OCI-LY3 (cell line): ENCODE data around the gene DNAJC22.

ENCODE experiments used
- H2AFZ ChIP-seq: fragments of 200-600, 300-600 bp; shearing (Covaris generic); 2 replicates; pipeline ENCODE4 v1.6.0; 2014; ENCODE audit warnings: antibody characterized with exemption, low read depth, low read length
- H3K27ac ChIP-seq: fragments of 200-600, 300-600 bp; sonication (generic); 2 replicates; pipeline ENCODE4 v1.5.1; 2014; ENCODE audit warnings: mild to moderate bottlenecking, low read length, moderate library complexity, mixed read lengths
- H3K27me3 ChIP-seq: fragments of 200-600, 300-600 bp; sonication (generic); 2 replicates; pipeline ENCODE4 v1.6.1; 2014; ENCODE audit warnings: low read depth, low read length, mixed read lengths
- H3K36me3 ChIP-seq: fragments of 200-600, 300-600 bp; sonication (generic); replicated peaks from 2 replicates; pipeline ENCODE3; 2014; ENCODE audit warnings: low read depth, low read length, mixed read lengths
- H3K4me1 ChIP-seq: fragments of 300-600, 200-600 bp; sonication (generic); 2 replicates; pipeline ENCODE4 v1.6.1; 2014; ENCODE audit warnings: low read length, mixed read lengths
- H3K4me2 ChIP-seq: fragments of 200-600, 300-600 bp; sonication (generic); 2 replicates; pipeline ENCODE4 v1.6.1; 2014; ENCODE audit warnings: low read length, mixed read lengths
- H3K4me3 ChIP-seq: fragments of 300-600, 200-600 bp; sonication (generic); 2 replicates; pipeline ENCODE4 v1.5.1; 2014; ENCODE audit warnings: antibody characterized with exemption, mild to moderate bottlenecking, low read length, moderate library complexity
- H3K79me2 ChIP-seq: fragments of 300-600, 200-600 bp; shearing (Covaris generic); 2 replicates; pipeline ENCODE4 v1.6.1; 2014; ENCODE audit warnings: mild to moderate bottlenecking, low read length, mixed read lengths
- H3K9ac ChIP-seq: fragments of 300-600, 200-600 bp; shearing (Covaris generic); 2 replicates; pipeline ENCODE4 v1.6.0; 2014; ENCODE audit warnings: mild to moderate bottlenecking, low read length, moderate library complexity
- H3K9me3 ChIP-seq: fragments of 200-600, 300-600 bp; shearing (Covaris generic); 2 replicates; pipeline ENCODE4 v1.6.1; 2014; ENCODE audit warnings: low read length, mixed read lengths; ENCODE audit not compliant: insufficient read depth
- H4K20me1 ChIP-seq: fragments of 200-600, 300-600 bp; sonication (generic); 2 replicates; pipeline ENCODE4 v1.6.1; 2016; ENCODE audit warnings: low read length, mixed read lengths; ENCODE audit not compliant: insufficient read depth
- EZH2phosphoT487 ChIP-seq: fragments of 200-600 bp; shearing (Covaris generic); IDR thresholded peaks from 2 replicates; pipeline ENCODE4 v1.6.1; 2018; ENCODE audit warnings: antibody characterized with exemption, mixed run types, low read depth
- TF ChIP-seq, protein P1 (sequence below): fragments of 200-600, 300-600 bp; sonication (generic); IDR thresholded peaks from 2 replicates; pipeline ENCODE4 v1.5.1; 2014; ENCODE audit warnings: antibody characterized with exemption, low read length, low read depth

DNAJC22 gene

DNA sequence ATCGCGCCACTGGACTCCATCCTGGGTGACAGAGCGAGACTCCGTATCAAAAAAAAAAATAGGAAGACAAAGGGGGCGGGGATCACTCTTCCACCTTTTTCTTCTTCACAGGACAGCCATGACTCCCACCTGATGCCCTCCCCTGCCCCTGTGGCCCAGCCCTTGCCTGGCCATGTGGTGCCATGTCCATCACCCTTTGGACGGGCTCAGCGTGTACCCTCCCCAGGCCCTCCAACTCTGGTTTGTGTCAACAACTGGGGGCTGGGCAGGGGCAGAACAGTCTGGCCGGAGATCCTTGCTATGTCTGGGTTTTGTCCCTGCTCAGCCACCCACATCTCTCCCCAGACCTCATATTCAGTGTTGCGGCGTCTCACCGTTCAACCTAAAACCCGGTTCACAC lies 17.9 kb upstream of the DNAJC22 start:
- no peaks in the 10 kb centered on the region for H3K9me3 ChIP-seq
- H3K36me3 ChIP-seq, result peaks cover 35% of the 10 kb centered on the region
- H3K27ac ChIP-seq, result no peak overlapping the region
- H4K20me1 ChIP-seq, result no peaks in the 10 kb centered on the region
- no peaks in the 10 kb centered on the region for H3K27me3 ChIP-seq
- no peak overlapping the region for H3K4me2 ChIP-seq
- TF ChIP-seq EZH2phosphoT487, result no peak
- TF ChIP-seq, protein P1, sequence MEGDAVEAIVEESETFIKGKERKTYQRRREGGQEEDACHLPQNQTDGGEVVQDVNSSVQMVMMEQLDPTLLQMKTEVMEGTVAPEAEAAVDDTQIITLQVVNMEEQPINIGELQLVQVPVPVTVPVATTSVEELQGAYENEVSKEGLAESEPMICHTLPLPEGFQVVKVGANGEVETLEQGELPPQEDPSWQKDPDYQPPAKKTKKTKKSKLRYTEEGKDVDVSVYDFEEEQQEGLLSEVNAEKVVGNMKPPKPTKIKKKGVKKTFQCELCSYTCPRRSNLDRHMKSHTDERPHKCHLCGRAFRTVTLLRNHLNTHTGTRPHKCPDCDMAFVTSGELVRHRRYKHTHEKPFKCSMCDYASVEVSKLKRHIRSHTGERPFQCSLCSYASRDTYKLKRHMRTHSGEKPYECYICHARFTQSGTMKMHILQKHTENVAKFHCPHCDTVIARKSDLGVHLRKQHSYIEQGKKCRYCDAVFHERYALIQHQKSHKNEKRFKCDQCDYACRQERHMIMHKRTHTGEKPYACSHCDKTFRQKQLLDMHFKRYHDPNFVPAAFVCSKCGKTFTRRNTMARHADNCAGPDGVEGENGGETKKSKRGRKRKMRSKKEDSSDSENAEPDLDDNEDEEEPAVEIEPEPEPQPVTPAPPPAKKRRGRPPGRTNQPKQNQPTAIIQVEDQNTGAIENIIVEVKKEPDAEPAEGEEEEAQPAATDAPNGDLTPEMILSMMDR, result no peak
- peaks cover 3% of the 10 kb centered on the region for H3K79me2 ChIP-seq
- H2AFZ ChIP-seq, result no peak overlapping the region
- no peak overlapping the region for H3K4me3 ChIP-seq
- H3K9ac ChIP-seq, result no peak overlapping the region
- peaks cover 3% of the 10 kb centered on the region; the same call in 1 of the 2 replicates for H3K4me1 ChIP-seq

DNA sequence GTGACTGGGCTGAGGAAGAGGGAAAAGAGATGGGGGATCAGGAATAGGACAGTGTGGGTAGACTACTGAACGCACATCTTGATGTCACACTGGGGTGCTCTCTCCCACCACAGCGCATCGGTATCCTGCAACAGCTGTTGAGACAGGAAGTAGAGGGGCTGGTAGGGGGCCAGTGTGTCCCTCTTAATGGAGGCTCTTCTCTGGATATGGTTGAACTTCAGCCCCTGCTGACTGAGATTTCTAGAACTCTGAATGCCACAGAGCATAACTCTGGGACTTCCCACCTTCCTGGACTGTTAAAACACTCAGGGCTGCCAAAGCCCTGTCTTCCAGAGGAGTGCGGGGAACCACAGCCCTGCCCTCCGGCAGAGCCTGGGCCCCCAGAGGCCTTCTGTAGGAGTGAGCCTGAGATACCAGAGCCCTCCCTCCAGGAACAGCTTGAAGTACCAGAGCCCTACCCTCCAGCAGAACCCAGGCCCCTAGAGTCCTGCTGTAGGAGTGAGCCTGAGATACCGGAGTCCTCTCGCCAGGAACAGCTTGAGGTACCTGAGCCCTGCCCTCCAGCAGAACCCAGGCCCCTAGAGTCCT lies 16.6 kb upstream of the DNAJC22 start:
- H3K27ac ChIP-seq, result no peak overlapping the region
- H3K27me3 ChIP-seq, result no peaks in the 10 kb centered on the region
- H3K79me2 ChIP-seq, result no peaks in the 10 kb centered on the region
- TF ChIP-seq, protein P1, result no peak
- TF ChIP-seq EZH2phosphoT487, result no peak
- no peak overlapping the region for H2AFZ ChIP-seq
- H3K36me3 ChIP-seq, result peaks cover 35% of the 10 kb centered on the region
- H3K9ac ChIP-seq, result no peak overlapping the region
- H3K4me1 ChIP-seq, result no peaks in the 10 kb centered on the region
- no peak overlapping the region for H3K4me3 ChIP-seq
- H4K20me1 ChIP-seq, result no peaks in the 10 kb centered on the region
- H3K9me3 ChIP-seq, result no peaks in the 10 kb centered on the region
- H3K4me2 ChIP-seq, result no peak overlapping the region

DNA sequence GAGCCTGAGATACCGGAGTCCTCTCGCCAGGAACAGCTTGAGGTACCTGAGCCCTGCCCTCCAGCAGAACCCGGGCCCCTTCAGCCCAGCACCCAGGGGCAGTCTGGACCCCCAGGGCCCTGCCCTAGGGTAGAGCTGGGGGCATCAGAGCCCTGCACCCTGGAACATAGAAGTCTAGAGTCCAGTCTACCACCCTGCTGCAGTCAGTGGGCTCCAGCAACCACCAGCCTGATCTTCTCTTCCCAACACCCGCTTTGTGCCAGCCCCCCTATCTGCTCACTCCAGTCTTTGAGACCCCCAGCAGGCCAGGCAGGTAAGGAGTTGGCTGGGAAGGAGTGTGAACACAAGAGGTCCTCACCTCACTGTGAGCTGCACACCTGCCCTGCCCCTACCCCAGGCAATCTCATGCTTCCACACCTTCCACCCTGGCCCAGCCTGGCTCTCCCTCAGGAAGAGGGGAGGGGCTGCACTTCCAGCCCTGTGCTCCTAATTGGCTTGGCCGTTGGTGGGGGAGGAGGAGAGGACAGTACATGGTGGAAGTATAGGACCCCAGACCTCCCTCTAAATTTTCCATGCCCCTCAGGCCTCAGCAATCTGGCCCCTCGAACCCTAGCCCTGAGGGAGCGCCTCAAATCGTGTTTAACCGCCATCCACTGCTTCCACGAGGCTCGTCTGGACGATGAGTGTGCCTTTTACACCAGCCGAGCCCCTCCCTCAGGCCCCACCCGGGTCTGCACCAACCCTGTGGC lies 15.9 kb upstream of the DNAJC22 start:
- no peaks in the 10 kb centered on the region for H3K4me1 ChIP-seq
- no peak overlapping the region for H2AFZ ChIP-seq
- peaks cover 29% of the 10 kb centered on the region for H3K36me3 ChIP-seq
- no peak for TF ChIP-seq EZH2phosphoT487
- TF ChIP-seq, protein P1, result no peak
- no peak overlapping the region for H3K4me3 ChIP-seq
- no peaks in the 10 kb centered on the region for H3K9me3 ChIP-seq
- H3K79me2 ChIP-seq, result no peaks in the 10 kb centered on the region
- H3K9ac ChIP-seq, result no peak overlapping the region
- H4K20me1 ChIP-seq, result no peaks in the 10 kb centered on the region
- no peak overlapping the region for H3K4me2 ChIP-seq
- H3K27ac ChIP-seq, result no peak overlapping the region
- H3K27me3 ChIP-seq, result no peaks in the 10 kb centered on the region

DNA sequence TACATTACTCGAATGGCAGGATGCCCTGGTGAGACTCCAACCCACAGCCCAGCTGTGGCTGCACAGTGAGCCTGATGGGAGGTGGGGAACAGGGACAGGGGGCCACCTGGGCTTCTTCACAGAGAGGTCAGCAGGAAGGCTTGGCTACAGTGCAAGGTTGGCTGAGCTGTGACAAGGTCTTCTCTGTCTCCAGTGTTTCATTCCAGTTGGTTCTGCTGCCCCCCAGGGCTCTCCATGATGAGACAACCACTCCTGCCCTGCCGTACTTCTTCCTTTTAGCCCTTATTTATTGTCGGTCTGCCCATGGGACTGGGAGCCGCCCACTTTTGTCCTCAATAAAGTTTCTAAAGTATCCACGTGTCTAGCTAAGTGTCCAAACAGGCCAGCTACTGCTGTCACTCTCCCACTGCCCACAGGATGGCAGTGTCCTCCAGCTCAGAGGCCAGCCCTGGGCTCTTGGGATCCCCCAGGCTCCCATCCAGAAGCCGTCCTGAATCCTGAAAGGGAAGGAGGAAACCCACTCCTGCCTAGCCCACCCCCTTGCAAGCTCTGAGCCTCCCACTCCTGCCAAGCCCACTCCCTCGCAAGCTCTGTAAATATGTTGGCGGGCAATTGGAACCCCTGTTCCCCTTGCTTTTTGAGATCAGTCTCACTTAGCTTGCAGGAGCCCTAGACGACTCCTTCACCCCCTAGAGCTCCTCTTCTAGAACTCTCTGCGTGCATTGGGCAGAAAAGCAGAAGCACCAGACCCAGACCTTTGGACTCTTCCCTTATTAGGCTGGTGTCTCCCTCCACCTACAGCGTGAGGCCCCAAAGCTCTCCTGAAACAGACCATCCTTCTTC lies 15.1 kb upstream of the DNAJC22 start:
- no peak overlapping the region for H3K27ac ChIP-seq
- H3K4me1 ChIP-seq, result no peaks in the 10 kb centered on the region
- H2AFZ ChIP-seq, result no peak overlapping the region
- no peaks in the 10 kb centered on the region for H4K20me1 ChIP-seq
- peaks cover 21% of the 10 kb centered on the region for H3K36me3 ChIP-seq
- no peaks in the 10 kb centered on the region for H3K27me3 ChIP-seq
- no peak overlapping the region for H3K4me2 ChIP-seq
- no peaks in the 10 kb centered on the region for H3K79me2 ChIP-seq
- H3K9me3 ChIP-seq, result no peaks in the 10 kb centered on the region
- TF ChIP-seq, protein P1, result peak; percentile 44
- no peak for TF ChIP-seq EZH2phosphoT487
- no peak overlapping the region for H3K9ac ChIP-seq
- no peak overlapping the region for H3K4me3 ChIP-seq
